GM18873 (cell line): ENCODE measurements around the gene BTD.

Source experiments
- ATAC-seq: cut with Tn5 transposase; IDR thresholded peaks from one replicate; pipeline ENCODE4 v1.9.1; 2021; ENCODE audit warnings: mild to moderate bottlenecking, moderate library complexity, moderate number of reproducible peaks; ENCODE audit not compliant: unreplicated experiment, low FRiP score

The BTD gene

DNA sequence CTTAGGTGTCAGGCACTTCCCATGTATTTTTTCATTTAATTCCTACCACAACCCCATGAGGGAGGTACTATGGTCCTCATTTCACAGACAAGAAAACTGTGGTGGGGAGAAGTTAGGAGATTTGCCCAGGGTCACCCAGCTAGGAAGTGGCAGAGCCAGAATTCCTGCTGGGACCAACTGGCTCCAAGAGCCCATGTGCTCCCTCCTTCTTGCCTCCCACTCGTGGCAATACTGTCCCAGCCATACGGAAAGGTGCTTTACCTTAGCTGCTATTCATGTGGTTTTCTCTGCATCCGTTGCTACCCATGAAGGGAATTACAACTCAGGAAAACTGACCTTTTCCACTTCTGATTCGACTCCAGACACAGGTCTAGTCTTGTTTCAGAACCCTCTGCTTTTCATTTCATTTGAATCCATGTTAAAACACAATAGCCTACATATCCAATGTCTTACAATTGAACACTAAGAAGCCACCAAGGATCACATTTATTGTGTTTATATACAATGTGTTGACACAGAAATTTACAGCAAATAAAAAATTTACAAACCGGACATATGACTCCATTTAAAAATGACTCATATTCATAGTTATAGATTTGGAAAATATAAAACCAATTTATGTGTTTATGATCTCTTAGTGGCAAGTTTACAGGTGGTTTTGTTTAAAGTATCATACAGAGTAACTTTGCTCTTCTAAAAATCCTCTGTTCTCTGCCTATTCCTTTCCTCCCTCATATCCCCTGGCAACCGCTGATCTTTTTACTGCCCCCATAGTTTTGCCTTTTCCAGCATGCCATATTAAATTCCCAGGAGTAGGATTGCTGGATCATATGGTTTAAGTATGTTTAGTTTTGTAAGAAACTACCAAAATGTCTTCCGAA, 58.8 kb downstream of the BTD start:
- no peak for ATAC-seq

DNA sequence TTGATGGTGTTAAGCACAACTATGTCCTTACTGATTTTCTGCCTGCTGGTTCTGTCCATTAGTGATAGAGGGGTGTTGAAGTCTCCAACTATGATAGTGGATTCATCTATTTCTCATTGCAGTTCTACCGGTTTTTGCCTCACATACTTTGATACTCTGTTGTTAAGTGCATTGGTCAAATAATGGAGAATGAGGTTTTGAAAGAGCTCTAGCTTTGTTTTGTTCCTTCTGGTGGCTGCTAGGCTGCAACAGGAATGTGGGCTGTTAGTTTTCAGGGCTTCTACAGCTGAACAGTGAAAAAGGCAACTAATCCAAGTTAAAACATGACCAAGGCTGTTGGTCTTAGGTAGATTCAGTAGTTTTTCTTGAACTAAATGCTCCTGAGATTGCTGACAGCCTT, 62.6 kb downstream of the BTD start:
- ATAC-seq, result no peak

DNA sequence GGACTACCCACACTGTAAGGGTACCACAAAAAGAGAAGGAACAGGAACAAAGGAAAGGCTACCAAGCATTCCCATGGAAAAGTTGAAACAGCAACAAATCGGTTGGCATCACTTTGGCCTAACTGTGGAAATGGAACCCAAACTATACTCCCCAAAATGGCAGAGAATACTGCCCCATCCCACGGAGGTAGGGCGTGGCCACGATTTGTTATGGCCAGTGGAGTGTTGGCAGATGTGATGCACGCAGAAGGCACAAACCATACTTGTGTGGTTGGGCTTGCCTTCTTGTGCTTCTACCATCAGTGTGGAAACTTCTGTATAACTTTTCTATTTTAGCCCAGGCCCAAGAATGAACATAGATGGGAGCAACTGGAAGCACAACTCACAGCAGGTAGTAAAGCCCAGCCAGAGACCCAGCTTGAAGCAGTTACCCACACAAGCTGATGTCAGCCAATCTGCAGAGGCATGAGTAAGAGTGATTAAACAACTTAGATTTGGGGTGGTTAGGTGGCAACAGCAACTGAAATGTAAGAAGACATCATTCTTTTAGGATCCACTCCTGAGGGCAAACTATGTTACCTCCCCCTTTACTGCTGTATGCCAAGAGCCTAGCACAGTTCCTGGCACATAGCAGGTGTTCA, 64.1 kb downstream of the BTD start:
- no peak for ATAC-seq

GRCh38 chr3:15666277-15666676, 64.7 kb downstream of the BTD start:
- ATAC-seq, result no peak

GRCh38 chr3:15667484-15667883, 65.9 kb downstream of the BTD start:
- ATAC-seq, result no peak

GRCh38 chr3:15673536-15673935, 72.0 kb downstream of the BTD start:
- ATAC-seq, result no peak

- ATAC-seq, result no peak
These were observed 74.7 kb downstream of the BTD start for GRCh38 chr3:15676259-15676658.

DNA sequence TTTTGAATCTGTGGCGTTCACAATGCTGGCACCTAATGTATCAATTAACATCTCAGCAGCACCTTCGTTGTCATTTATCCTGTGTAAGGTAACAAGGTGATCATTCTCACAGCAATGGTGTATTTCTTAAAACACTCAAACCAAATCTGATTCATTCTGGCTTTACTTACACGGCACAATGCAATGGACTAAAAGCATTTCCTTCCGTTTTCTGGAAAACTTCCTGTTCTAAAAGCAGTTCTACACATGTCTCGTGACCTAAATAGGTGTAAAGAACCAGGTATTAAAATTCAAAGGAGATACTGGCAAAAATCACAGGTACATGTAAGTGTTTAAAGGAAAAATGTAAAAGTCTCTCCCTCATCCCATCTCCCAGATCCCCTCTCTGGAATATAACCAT, 77.8 kb downstream of the BTD start:
- no peak for ATAC-seq

DNA sequence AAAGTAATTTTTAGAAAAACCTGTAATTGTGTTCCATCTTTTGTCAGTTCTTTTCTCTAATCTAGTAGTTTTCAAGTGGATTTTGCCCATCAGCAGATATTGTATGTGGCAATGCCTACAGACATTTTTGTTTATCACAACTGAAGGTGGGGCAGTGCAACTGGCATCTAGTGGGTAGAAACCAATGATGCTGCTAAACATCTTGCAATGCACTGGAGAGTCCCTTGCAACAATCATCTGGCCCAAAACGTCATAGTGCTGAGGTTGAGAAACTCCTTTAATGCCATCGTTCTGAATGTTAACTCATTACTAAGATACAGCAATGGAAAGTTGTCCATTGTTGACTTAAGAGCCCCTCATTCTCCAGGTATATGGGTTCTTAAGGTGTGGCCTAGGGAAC, 80.1 kb downstream of the BTD start:
- no peak for ATAC-seq

GRCh38 chr3:15682561-15683185, 81.1 kb downstream of the BTD start:
- no peak for ATAC-seq

GRCh38 chr3:15683253-15683652, 81.7 kb downstream of the BTD start:
- no peak for ATAC-seq

GRCh38 chr3:15685927-15686326, 84.4 kb downstream of the BTD start:
- no peak for ATAC-seq

DNA sequence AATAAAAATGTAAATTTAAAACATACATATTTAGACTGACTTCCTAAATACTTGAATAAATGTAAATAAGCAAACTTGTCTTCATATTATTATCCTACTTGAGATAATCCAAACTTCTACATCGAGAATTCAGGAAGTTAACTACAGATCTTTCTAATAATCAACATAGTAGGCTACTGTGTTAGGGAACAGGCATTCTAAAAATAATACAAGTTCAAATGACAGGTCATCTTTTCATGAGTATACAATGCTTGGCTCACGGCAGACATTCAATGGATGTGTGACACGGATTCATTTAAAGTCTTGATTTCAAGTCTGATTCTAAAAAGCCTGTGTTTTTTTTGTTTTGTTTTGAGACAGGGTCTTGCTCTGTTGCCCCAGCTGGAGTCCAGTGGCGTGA, 88.7 kb downstream of the BTD start:
- ATAC-seq, result no peak

GRCh38 chr3:15690748-15691147, 89.2 kb downstream of the BTD start:
- ATAC-seq, result no peak

- no peak for ATAC-seq
These were observed 91.8 kb downstream of the BTD start for GRCh38 chr3:15693355-15693754.

GRCh38 chr3:15694628-15695027, 93.1 kb downstream of the BTD start:
- no peak for ATAC-seq
